Hematopoietic multipotent progenitor cell treated with erythropoietin and hydrocortisone succinate and interleukin-3 and kit ligand, for 15 days (in vitro differentiated cells): Measurements from ENCODE around the gene TP63.
"Not testable (repeated sequence)": the region's sequence is repeated elsewhere in the genome, so short reads cannot be mapped to it uniquely, and the experiment has no call there.

ENCODE experiments used
- DNase-seq: peaks from one replicate; pipeline ENCODE4 v3.0.0-alpha.2; 2015; ENCODE audit warnings: low spot score

Gene TP63

GRCh38 chr3:189631373-189631408, at the start of gene TP63:
TP63 (plus strand) TSS chr3:189631389; CDS start chr3:189631516, 127 bp downstream.
- DNase-seq = no peak

- DNase-seq = no peak
Observed at GRCh38 chr3:189582179-189582578, 49.0 kb upstream of the TP63 start.

- no peak for DNase-seq
Observed at GRCh38 chr3:189584645-189585044, 46.5 kb upstream of the TP63 start.

GRCh38 chr3:189586941-189587663, 44.1 kb upstream of the TP63 start:
- no peak for DNase-seq

GRCh38 chr3:189587664-189588040, 43.5 kb upstream of the TP63 start:
- DNase-seq = no peak

GRCh38 chr3:189588070-189588469, 43.1 kb upstream of the TP63 start:
- no peak for DNase-seq

- DNase-seq = no peak
Observed at GRCh38 chr3:189588475-189589178, 42.6 kb upstream of the TP63 start.

GRCh38 chr3:189589179-189589569, 42.0 kb upstream of the TP63 start:
- no peak for DNase-seq

GRCh38 chr3:189590223-189590622, 41.0 kb upstream of the TP63 start:
- no peak for DNase-seq

GRCh38 chr3:189593581-189593980, 37.6 kb upstream of the TP63 start:
- DNase-seq = no peak

GRCh38 chr3:189596078-189596979, 34.9 kb upstream of the TP63 start:
- not testable (repeated sequence) for DNase-seq

- DNase-seq = no peak
Observed at GRCh38 chr3:189597918-189598317, 33.3 kb upstream of the TP63 start.

- no peak for DNase-seq
Observed at GRCh38 chr3:189598530-189599225, 32.5 kb upstream of the TP63 start.

GRCh38 chr3:189602471-189602870, 28.7 kb upstream of the TP63 start:
- DNase-seq = no peak

- no peak for DNase-seq
Observed at GRCh38 chr3:189605717-189606116, 25.5 kb upstream of the TP63 start.

GRCh38 chr3:189606774-189607173, 24.4 kb upstream of the TP63 start:
- no peak for DNase-seq

- DNase-seq = not testable (repeated sequence)
Observed at GRCh38 chr3:189612641-189613040, 18.5 kb upstream of the TP63 start.

- no peak for DNase-seq
Observed at GRCh38 chr3:189613122-189613521, 18.1 kb upstream of the TP63 start.

- DNase-seq = no peak
Observed at GRCh38 chr3:189621948-189622603, 9.1 kb upstream of the TP63 start.

- DNase-seq = no peak
Observed at GRCh38 chr3:189622629-189623028, 8.6 kb upstream of the TP63 start.

GRCh38 chr3:189624130-189624529, 7.1 kb upstream of the TP63 start:
- no peak for DNase-seq

GRCh38 chr3:189625071-189625470, 6.1 kb upstream of the TP63 start:
- DNase-seq = no peak
